Neural cell (in vitro differentiated cells): ENCODE measurements around the gene JUNB. TPM values are rescaled to one million over a fixed set of nuclear protein-coding genes. Genes with fewer than 3 reads are reported as not detected.

Source experiments
- H2AFZ ChIP-seq: fragments of 200-600, 300-800 bp; sonication (generic), shearing (Covaris generic); 2 replicates; pipeline ENCODE4 v1.6.0; 2014; ENCODE audit warnings: low read depth, mild to moderate bottlenecking, antibody characterized with exemption, low read length, moderate library complexity
- H3F3A ChIP-seq: fragments of 200-600 bp; shearing (Covaris generic); 2 replicates; pipeline ENCODE4 v1.6.1; 2016; ENCODE audit warnings: mild to moderate bottlenecking, moderate library complexity, mixed read lengths, antibody characterized with exemption, low read length; ENCODE audit not compliant: insufficient read depth, poor library complexity, severe bottlenecking
- H3K27ac ChIP-seq: fragments of 200-600, 300-800 bp; sonication (generic), shearing (Covaris generic); 2 replicates; pipeline ENCODE4 v1.5.1; 2014; ENCODE audit warnings: mild to moderate bottlenecking, low read length, moderate library complexity
- H3K27me3 ChIP-seq: fragments of 300-800, 200-600 bp; sonication (generic), shearing (Covaris generic); 2 replicates; pipeline ENCODE4 v1.6.0; 2014; ENCODE audit warnings: mild to moderate bottlenecking, low read depth, low read length, moderate library complexity; ENCODE audit not compliant: insufficient read depth
- H3K36me3 ChIP-seq: fragments of 300-800, 200-600 bp; sonication (generic), shearing (Covaris generic); 2 replicates; pipeline ENCODE4 v1.5.1; 2014; ENCODE audit warnings: mild to moderate bottlenecking, antibody characterized with exemption, low read length, moderate library complexity; ENCODE audit not compliant: insufficient read depth
- H3K4me2 ChIP-seq: fragments of 300-800, 200-600 bp; sonication (generic), shearing (Covaris generic); 2 replicates; pipeline ENCODE4 v1.6.0; 2014; ENCODE audit warnings: mild to moderate bottlenecking, low read length
- H3K4me3 ChIP-seq: fragments of 300-800, 200-600 bp; sonication (generic), shearing (Covaris generic); 2 replicates; pipeline ENCODE4 v1.5.1; 2014; ENCODE audit warnings: mild to moderate bottlenecking, low read length, moderate library complexity
- H3K79me2 ChIP-seq: fragments of 200-600 bp; shearing (Covaris generic); replicated peaks from 2 replicates; pipeline ENCODE4 v1.6.0; 2014; ENCODE audit warnings: mild to moderate bottlenecking, low read length, moderate library complexity; ENCODE audit not compliant: insufficient read depth
- H3K9ac ChIP-seq: fragments of 300-800, 200-600 bp; sonication (generic), shearing (Covaris generic); 2 replicates; pipeline ENCODE4 v1.6.1; 2016; ENCODE audit warnings: mild to moderate bottlenecking, low read length, mixed read lengths
- H3K9me2 ChIP-seq: fragments of 200-600 bp; shearing (Covaris generic); 2 replicates; pipeline ENCODE4 v1.6.1; 2016; ENCODE audit warnings: mild to moderate bottlenecking, low read length, mixed read lengths; ENCODE audit not compliant: insufficient read depth
- H3K9me3 ChIP-seq: fragments of 200-600, 300-800 bp; sonication (generic), shearing (Covaris generic); 2 replicates; pipeline ENCODE4 v1.6.1; 2016; ENCODE audit warnings: mild to moderate bottlenecking, mixed run types, low read length, moderate library complexity, mixed read lengths
- H4K20me1 ChIP-seq: fragments of 200-600 bp; shearing (Covaris generic); 2 replicates; pipeline ENCODE4 v1.6.1; 2016; ENCODE audit warnings: mild to moderate bottlenecking, mixed run types; ENCODE audit not compliant: insufficient read depth
- EP300 ChIP-seq: fragments of 450-650 bp; conservative IDR thresholded peaks from 2 replicates; pipeline ENCODE4 v1.6.1; 2014; ENCODE audit warnings: antibody characterized with exemption, mild to moderate bottlenecking, moderate library complexity; ENCODE audit not compliant: poor library complexity, severe bottlenecking
- EZH2 ChIP-seq: fragments of 200-600, 300-800 bp; shearing (Covaris generic), sonication (generic); IDR thresholded peaks from 2 replicates; pipeline ENCODE4 v1.6.1; 2014; ENCODE audit warnings: antibody characterized with exemption, low read length, borderline replicate concordance, mild to moderate bottlenecking; ENCODE audit not compliant: insufficient read depth, poor library complexity, severe bottlenecking
- MXI1 ChIP-seq: fragments of 450-650 bp; conservative IDR thresholded peaks from 2 replicates; pipeline ENCODE4 v1.6.1; 2014; ENCODE audit warnings: antibody characterized with exemption, mild to moderate bottlenecking; ENCODE audit not compliant: poor library complexity, severe bottlenecking
- POLR2AphosphoS5 ChIP-seq: IDR thresholded peaks from 2 replicates; pipeline ENCODE4 v1.6.1; 2012
- RAD21 ChIP-seq: fragments of 450-650 bp; conservative IDR thresholded peaks from 2 replicates; pipeline ENCODE4 v1.6.1; 2014; ENCODE audit warnings: antibody characterized with exemption, mild to moderate bottlenecking, moderate library complexity
- SMC3 ChIP-seq: fragments of 450-650 bp; conservative IDR thresholded peaks from 2 replicates; pipeline ENCODE4 v1.6.1; 2014; ENCODE audit warnings: antibody characterized with exemption, mild to moderate bottlenecking, moderate library complexity; ENCODE audit not compliant: poor library complexity
- TAF1 ChIP-seq: IDR thresholded peaks from 2 replicates; pipeline ENCODE4 v1.6.1; 2012; ENCODE audit warnings: low read depth
- polyA plus RNA-seq: library from polyadenylated mRNA; depleted of rRNA; stranded (reverse); fragments of >200 nt; gene quantifications from 2 replicates; pipeline ENCODE4 v1.2.3, GENCODE V29; 2014
- TF ChIP-seq, protein P1 (sequence below): fragments of 450-650 bp; IDR thresholded peaks from 2 replicates; pipeline ENCODE4 v1.5.1; 2014; ENCODE audit warnings: antibody characterized with exemption, mild to moderate bottlenecking, moderate library complexity; ENCODE audit not compliant: poor library complexity, severe bottlenecking
- TF ChIP-seq, protein P2 (sequence below): IDR thresholded peaks from 2 replicates; pipeline ENCODE4 v1.6.1; 2012; ENCODE audit warnings: borderline replicate concordance

Gene JUNB
- polyA plus RNA-seq, 1 donor from 2014 or later: 18.7 TPM

DNA sequence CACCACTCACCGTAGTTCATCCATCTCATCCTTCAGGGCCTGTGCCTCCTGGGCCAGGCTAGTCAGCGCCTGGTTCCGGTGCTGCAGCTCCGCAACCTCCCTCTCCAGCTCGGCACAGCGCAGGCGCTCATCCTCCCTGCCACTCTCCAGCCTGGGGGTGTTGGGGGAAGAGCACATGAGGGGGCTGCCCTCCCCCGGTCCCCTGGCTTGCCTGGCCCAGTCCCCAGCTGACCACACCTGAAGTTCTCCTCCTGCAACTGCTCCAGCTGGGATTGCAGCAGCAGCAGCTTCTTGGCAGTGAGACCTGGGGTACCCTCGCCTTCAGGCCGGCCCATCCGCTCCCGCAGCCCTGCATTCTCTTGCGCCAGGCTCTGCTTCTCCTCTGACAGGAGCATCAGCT, 20.4 kb upstream of the JUNB start:
- Histone ChIP-seq H3K4me2 (no peak overlapping the region), H3F3A (no peaks in the 10 kb centered on the region), H3K9me3 (no peaks in the 10 kb centered on the region), H2AFZ (no peak overlapping the region), H3K36me3 (no peaks in the 10 kb centered on the region), H3K27ac (no peak overlapping the region), H4K20me1 (no peaks in the 10 kb centered on the region), H3K4me3 (no peak overlapping the region), H3K79me2 (no peaks in the 10 kb centered on the region), H3K27me3 (no peaks in the 10 kb centered on the region), H3K9ac (no peak overlapping the region), H3K9me2 (no peaks in the 10 kb centered on the region)
- TF ChIP-seq POLR2AphosphoS5: no peak
- TF ChIP-seq SMC3: no peak
- TF ChIP-seq, protein P1, sequence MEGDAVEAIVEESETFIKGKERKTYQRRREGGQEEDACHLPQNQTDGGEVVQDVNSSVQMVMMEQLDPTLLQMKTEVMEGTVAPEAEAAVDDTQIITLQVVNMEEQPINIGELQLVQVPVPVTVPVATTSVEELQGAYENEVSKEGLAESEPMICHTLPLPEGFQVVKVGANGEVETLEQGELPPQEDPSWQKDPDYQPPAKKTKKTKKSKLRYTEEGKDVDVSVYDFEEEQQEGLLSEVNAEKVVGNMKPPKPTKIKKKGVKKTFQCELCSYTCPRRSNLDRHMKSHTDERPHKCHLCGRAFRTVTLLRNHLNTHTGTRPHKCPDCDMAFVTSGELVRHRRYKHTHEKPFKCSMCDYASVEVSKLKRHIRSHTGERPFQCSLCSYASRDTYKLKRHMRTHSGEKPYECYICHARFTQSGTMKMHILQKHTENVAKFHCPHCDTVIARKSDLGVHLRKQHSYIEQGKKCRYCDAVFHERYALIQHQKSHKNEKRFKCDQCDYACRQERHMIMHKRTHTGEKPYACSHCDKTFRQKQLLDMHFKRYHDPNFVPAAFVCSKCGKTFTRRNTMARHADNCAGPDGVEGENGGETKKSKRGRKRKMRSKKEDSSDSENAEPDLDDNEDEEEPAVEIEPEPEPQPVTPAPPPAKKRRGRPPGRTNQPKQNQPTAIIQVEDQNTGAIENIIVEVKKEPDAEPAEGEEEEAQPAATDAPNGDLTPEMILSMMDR: no peak
- no peak for TF ChIP-seq MXI1
- TF ChIP-seq, protein P2, sequence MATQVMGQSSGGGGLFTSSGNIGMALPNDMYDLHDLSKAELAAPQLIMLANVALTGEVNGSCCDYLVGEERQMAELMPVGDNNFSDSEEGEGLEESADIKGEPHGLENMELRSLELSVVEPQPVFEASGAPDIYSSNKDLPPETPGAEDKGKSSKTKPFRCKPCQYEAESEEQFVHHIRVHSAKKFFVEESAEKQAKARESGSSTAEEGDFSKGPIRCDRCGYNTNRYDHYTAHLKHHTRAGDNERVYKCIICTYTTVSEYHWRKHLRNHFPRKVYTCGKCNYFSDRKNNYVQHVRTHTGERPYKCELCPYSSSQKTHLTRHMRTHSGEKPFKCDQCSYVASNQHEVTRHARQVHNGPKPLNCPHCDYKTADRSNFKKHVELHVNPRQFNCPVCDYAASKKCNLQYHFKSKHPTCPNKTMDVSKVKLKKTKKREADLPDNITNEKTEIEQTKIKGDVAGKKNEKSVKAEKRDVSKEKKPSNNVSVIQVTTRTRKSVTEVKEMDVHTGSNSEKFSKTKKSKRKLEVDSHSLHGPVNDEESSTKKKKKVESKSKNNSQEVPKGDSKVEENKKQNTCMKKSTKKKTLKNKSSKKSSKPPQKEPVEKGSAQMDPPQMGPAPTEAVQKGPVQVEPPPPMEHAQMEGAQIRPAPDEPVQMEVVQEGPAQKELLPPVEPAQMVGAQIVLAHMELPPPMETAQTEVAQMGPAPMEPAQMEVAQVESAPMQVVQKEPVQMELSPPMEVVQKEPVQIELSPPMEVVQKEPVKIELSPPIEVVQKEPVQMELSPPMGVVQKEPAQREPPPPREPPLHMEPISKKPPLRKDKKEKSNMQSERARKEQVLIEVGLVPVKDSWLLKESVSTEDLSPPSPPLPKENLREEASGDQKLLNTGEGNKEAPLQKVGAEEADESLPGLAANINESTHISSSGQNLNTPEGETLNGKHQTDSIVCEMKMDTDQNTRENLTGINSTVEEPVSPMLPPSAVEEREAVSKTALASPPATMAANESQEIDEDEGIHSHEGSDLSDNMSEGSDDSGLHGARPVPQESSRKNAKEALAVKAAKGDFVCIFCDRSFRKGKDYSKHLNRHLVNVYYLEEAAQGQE: no peak
- TF ChIP-seq RAD21: no peak
- TF ChIP-seq EP300: no peak
- no peak for TF ChIP-seq EZH2

DNA sequence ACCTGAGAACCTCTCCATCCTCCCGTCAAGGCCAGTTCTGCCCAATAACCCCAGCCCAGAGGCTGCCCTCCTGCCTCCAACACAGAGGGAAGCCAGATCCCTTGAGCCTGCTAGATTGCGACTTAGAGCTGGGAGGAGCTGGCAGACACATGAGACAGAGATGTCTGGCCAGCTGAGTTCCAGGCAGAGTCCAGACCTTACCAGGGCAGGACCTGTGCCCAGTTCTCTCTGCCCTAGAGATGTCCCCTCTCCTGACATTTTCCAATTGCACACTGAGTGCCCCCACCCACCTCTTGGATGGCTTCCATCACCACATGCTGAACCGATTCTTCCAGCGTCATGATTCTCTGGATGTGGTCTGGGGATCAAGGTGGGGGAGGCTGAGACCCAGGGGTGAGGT, 19.0 kb upstream of the JUNB start:
- no peak overlapping the region for H2AFZ ChIP-seq
- H3K9me2 ChIP-seq: no peaks in the 10 kb centered on the region
- H3K9me3 ChIP-seq: no peaks in the 10 kb centered on the region
- H3F3A ChIP-seq: no peaks in the 10 kb centered on the region
- H3K9ac ChIP-seq: no peak overlapping the region
- no peak overlapping the region for H3K4me2 ChIP-seq
- no peaks in the 10 kb centered on the region for H3K36me3 ChIP-seq
- no peaks in the 10 kb centered on the region for H3K79me2 ChIP-seq
- TF ChIP-seq TAF1 (no peak), POLR2AphosphoS5 (no peak), MXI1 (no peak), EP300 (no peak), RAD21 (no peak)
- TF ChIP-seq, protein P1: no peak
- H3K27ac ChIP-seq: no peak overlapping the region
- no peak overlapping the region for H3K4me3 ChIP-seq
- no peaks in the 10 kb centered on the region for H4K20me1 ChIP-seq
- H3K27me3 ChIP-seq: no peaks in the 10 kb centered on the region
